MCF 10A (cell line): Measurements from ENCODE around the gene CPLANE2. TPM values are rescaled to one million over a fixed set of nuclear protein-coding genes. Genes with fewer than 3 reads are reported as not detected.
A peak's percentile ranks its signal among the peaks of the same experiment; 100 is the strongest.

Experiments
- BruUV-seq: library from RNA; stranded (reverse); fragments of 400-500 nt; replicated peaks from 2 replicates; lab custom pipeline; 2021; lab: Mats Ljungman, UMichigan
- CTCF ChIA-PET: fragments of 300-600 bp; sonication (Branson Sonifier 250); formaldehyde crosslinking; extraction: SDS; loops from one replicate; lab custom pipeline; 2021; ENCODE audit warnings: antibody characterized with exemption, inconsistent platforms; lab: Yijun Ruan, JAX
- POLR2A ChIA-PET: fragments of 300-600, 350-650 bp; sonication (Branson Sonifier 250); formaldehyde crosslinking; extraction: SDS; loops from one replicate; lab custom pipeline; 2020; ENCODE audit warnings: antibody characterized with exemption, inconsistent platforms; lab: Yijun Ruan, JAX
- DNase-seq: peaks from one replicate; pipeline ENCODE4 v3.0.0-alpha.2; 2018; ENCODE audit not compliant: unreplicated experiment
- H3K27ac Mint-ChIP-seq: one replicate; pipeline ENCODE4 v1.8.0; 2022; ENCODE audit warnings: mild to moderate bottlenecking, low read depth, mixed read lengths; ENCODE audit not compliant: unreplicated experiment
- H3K27me3 Mint-ChIP-seq: one replicate; pipeline ENCODE4 v1.8.0; 2022; ENCODE audit warnings: mixed read lengths; ENCODE audit not compliant: insufficient read depth, unreplicated experiment
- H3K36me3 Mint-ChIP-seq: one replicate; pipeline ENCODE4 v1.8.0; 2022; ENCODE audit warnings: mild to moderate bottlenecking, moderate library complexity, mixed read lengths; ENCODE audit not compliant: insufficient read depth, unreplicated experiment
- H3K4me1 Mint-ChIP-seq: one replicate; pipeline ENCODE4 v1.8.0; 2022; ENCODE audit warnings: mixed read lengths; ENCODE audit not compliant: insufficient read depth, unreplicated experiment
- H3K4me3 Mint-ChIP-seq: one replicate; pipeline ENCODE4 v1.8.0; 2022; ENCODE audit warnings: mild to moderate bottlenecking, moderate library complexity, mixed read lengths; ENCODE audit not compliant: unreplicated experiment
- H3K9me3 Mint-ChIP-seq: one replicate; pipeline ENCODE4 v1.8.0; 2022; ENCODE audit warnings: mixed read lengths; ENCODE audit not compliant: unreplicated experiment
- CTCF ChIP-seq: fragments of 200-600 bp; IDR thresholded peaks from one replicate; pipeline ENCODE4 v1.8.0; 2022; ENCODE audit warnings: antibody characterized with exemption, mild to moderate bottlenecking; ENCODE audit not compliant: unreplicated experiment
- intact Hi-C: fragments of 100-400 bp; cut with micrococcal nuclease; formaldehyde crosslinking; loops from 2 replicates; pipeline ENCODE4 v1.14.1; 2022
- total RNA-seq: library from RNA; stranded (reverse); gene quantifications from 2 replicates; pipeline ENCODE4 v1.2.3, GENCODE V29; 2022

CPLANE2 gene
- total RNA-seq, 1 experiment from 2014 or later = 8.3 TPM

GRCh38 chr1:16207318-16208269 is 29.4 kb downstream of the CPLANE2 start:
- POLR2A ChIA-PET = no interaction called here
- DNase-seq = no peak

GRCh38 chr1:16206547-16207317 is 30.3 kb downstream of the CPLANE2 start:
- ChIA-PET CTCF (no interaction called here), POLR2A (no interaction called here)
- BruUV-seq = no TSS peak
- H3K9me3 Mint-ChIP-seq = no peaks in the 10 kb centered on the region
- peak overlapping the region; percentile 73 for H3K4me3 Mint-ChIP-seq
- DNase-seq = peak; percentile 97
- H3K27me3 Mint-ChIP-seq = no peaks in the 10 kb centered on the region
- TF ChIP-seq CTCF = no peak
- H3K36me3 Mint-ChIP-seq = peaks cover 10% of the 10 kb centered on the region
- intact Hi-C loops = no loop called here
- H3K4me1 Mint-ChIP-seq = peaks cover 6% of the 10 kb centered on the region
- H3K27ac Mint-ChIP-seq = peak overlapping the region; percentile 68

More at GRCh38 chr1:16207318-16208269, 29.4 kb downstream of the CPLANE2 start:
- intact Hi-C loops = no loop called here
- Mint-ChIP-seq H3K27ac (no peak overlapping the region), H3K4me1 (peaks cover 6% of the 10 kb centered on the region), H3K9me3 (no peaks in the 10 kb centered on the region), H3K4me3 (peak overlapping the region; percentile 73), H3K36me3 (peaks cover 9% of the 10 kb centered on the region), H3K27me3 (no peaks in the 10 kb centered on the region)
- no TSS peak for BruUV-seq
- CTCF ChIA-PET = no interaction called here
- TF ChIP-seq CTCF = no peak

GRCh38 chr1:16205891-16206546 is 31.0 kb downstream of the CPLANE2 start:
- no peak for DNase-seq
- Mint-ChIP-seq H3K4me3 (peak overlapping the region; percentile 73), H3K4me1 (peaks cover 6% of the 10 kb centered on the region), H3K27me3 (no peaks in the 10 kb centered on the region), H3K36me3 (peaks cover 10% of the 10 kb centered on the region), H3K9me3 (no peaks in the 10 kb centered on the region), H3K27ac (peak overlapping the region; percentile 68)
- POLR2A ChIA-PET = interaction anchor here (0.5 to 0.7 kb wide), 2 partner anchors 319 to 613 kb away, joined by 3 read pairs; no protein-coding TSS in a partner anchor
- CTCF ChIA-PET = interaction anchor here (0.6 to 1.1 kb wide), 2 partner anchors 48 to 197 kb away, joined by 3 read pairs; no protein-coding TSS in a partner anchor
- no peak for TF ChIP-seq CTCF
- no TSS peak for BruUV-seq
- intact Hi-C loops = no loop called here
